ENCODE results near the gene TIAM1.

The TIAM1 gene

DNA sequence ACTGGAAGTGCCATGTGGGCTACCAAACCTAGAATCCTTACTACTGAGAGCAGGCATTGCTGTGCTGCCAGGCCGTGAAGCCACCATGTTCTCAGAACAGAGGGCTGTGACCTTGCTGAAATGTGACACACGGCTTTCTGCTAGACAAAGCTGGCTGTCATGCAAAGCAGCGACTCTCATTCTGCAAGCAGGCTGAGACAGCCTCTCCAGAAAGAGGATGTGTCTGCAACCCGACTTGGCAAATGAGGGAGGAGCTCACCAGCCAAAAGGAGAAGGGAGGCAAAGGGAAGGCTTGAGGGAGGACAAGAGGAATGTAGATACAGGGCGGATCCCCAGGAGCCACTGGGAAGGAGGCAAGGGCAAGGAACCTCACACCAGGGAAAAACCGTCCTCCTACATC lies 220.1 kb downstream of the TIAM1 start:
- Histone ChIP-seq H3K36me3 (ENCODE audit: control insufficient read depth, insufficient read depth, low read length) (no peaks in the 10 kb centered on the region), H3K9ac (ENCODE audit: low read length) (no peak overlapping the region), H3K4me1 (ENCODE audit: control insufficient read depth, insufficient read depth, low read length) (no peaks in the 10 kb centered on the region), H3K4me3 (ENCODE audit: low read length) (no peak overlapping the region), H3K27me3 (ENCODE audit: control insufficient read depth, insufficient read depth, low read length) (no peaks in the 10 kb centered on the region), H3K9me3 (ENCODE audit: control insufficient read depth, low read length) (no peaks in the 10 kb centered on the region)

DNA sequence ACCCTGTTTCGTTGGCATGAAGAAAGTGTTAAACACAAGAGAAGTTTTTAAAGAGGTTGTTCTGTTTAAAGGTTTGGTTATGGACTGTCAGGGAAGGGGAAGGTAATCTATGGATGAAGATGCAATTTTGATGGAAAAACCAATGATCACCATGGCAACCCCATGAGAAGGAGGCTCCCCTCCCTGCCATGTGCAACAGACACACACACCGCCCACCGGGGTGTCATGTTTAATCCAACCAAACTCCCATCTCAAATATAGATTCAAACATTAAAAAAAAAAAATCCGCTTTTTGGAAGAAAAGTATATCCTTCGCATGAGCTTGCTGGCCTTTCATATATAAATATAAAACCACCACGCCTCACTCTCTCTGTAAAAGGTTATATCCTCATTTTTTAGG lies 224.9 kb downstream of the TIAM1 start:
- no peak overlapping the region for H3K9ac ChIP-seq (ENCODE audit: low read length)
- no peak overlapping the region for H3K4me3 ChIP-seq (ENCODE audit: low read length)
- H3K9me3 ChIP-seq (ENCODE audit: control insufficient read depth, low read length): no peaks in the 10 kb centered on the region
- no peaks in the 10 kb centered on the region for H3K27me3 ChIP-seq (ENCODE audit: control insufficient read depth, insufficient read depth, low read length)
- H3K4me1 ChIP-seq (ENCODE audit: control insufficient read depth, insufficient read depth, low read length): no peaks in the 10 kb centered on the region
- H3K36me3 ChIP-seq (ENCODE audit: control insufficient read depth, insufficient read depth, low read length): no peaks in the 10 kb centered on the region

DNA sequence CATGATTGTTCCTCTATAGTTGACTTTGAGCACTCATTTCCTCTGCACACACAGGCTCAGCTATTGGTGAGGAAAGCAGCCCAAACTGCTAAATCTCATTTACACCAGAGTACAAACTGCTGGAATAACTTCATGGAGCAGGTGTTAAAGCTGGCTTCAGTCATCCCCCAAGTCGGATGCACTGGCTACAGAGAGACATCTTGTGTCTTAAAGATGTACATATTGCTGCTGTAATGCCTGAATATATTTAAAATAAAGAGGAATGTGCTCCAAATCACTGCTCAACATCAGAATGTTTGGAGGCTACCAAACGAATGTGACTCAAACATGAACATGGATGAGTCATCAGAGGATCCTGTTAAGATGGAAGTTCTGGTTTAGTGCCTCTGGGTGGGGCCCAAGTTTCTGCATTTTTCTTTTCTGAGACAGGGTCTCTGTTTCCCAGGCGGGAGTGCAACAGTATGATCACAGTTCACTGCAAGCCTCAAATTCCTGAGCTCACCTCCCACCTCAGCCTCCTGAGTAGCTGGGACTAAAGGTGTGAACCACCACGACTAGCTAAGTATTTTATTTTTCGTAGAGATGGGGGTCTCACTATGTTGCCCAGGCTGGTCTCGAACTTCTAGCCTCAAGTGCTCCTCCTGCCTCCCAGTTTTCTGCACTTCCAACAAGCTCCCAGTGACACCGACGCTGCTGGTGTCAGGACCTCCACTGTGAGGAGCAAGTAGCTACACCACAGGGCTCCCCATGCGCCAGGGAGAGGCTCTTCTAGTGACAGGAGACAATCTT lies 226.7 kb downstream of the TIAM1 start:
- H3K36me3 ChIP-seq (ENCODE audit: control insufficient read depth, insufficient read depth, low read length): no peaks in the 10 kb centered on the region
- no peak overlapping the region for H3K9ac ChIP-seq (ENCODE audit: low read length)
- H3K4me3 ChIP-seq (ENCODE audit: low read length): no peak overlapping the region
- no peaks in the 10 kb centered on the region for H3K27me3 ChIP-seq (ENCODE audit: control insufficient read depth, insufficient read depth, low read length)
- H3K9me3 ChIP-seq (ENCODE audit: control insufficient read depth, low read length): no peaks in the 10 kb centered on the region
- no peaks in the 10 kb centered on the region for H3K4me1 ChIP-seq (ENCODE audit: control insufficient read depth, insufficient read depth, low read length)

DNA sequence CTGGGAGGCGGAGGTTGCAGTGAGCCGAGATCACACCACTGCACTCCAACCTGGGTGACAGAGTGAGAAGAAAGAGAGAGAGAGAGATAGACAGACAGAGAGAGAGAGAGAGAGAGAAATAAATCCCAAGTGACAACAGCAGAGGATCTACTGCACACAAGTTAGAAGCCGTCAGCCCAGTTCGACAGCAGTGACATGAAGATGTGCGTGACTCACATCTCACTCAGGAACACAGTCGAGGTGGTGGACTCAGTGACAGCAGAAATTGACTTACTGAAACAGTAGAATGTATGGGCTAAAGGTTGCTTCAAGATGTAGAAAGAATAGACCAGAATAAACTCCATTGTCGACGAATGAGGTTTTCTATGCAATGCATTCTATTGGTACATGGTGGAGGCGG lies 228.8 kb downstream of the TIAM1 start:
- Histone ChIP-seq H3K9me3 (ENCODE audit: control insufficient read depth, low read length) (no peaks in the 10 kb centered on the region), H3K36me3 (ENCODE audit: control insufficient read depth, insufficient read depth, low read length) (no peaks in the 10 kb centered on the region), H3K4me3 (ENCODE audit: low read length) (no peak overlapping the region), H3K4me1 (ENCODE audit: control insufficient read depth, insufficient read depth, low read length) (no peaks in the 10 kb centered on the region), H3K9ac (ENCODE audit: low read length) (no peak overlapping the region), H3K27me3 (ENCODE audit: control insufficient read depth, insufficient read depth, low read length) (no peaks in the 10 kb centered on the region)

DNA sequence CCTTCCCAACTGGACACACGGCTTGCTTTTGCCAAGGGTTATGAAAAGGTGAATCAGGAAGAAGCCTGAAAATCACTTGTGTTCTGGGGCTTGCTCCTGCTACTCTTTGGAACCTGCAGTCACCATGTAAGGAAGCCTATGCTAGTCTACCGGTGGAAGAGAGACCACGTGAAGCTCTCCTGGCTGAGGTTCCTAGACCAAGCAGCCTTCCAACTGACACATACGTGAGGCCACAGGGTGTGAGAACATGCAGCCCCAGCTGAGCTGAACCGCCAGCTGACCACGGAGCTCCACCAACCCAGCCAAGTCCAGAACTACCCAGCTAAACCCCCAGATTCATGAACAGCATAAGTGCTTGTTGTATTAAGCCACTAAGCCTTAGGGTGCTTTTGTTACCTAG lies 233.0 kb downstream of the TIAM1 start:
- Histone ChIP-seq H3K9me3 (ENCODE audit: control insufficient read depth, low read length) (no peaks in the 10 kb centered on the region), H3K9ac (ENCODE audit: low read length) (no peak overlapping the region), H3K4me3 (ENCODE audit: low read length) (no peak overlapping the region), H3K36me3 (ENCODE audit: control insufficient read depth, insufficient read depth, low read length) (no peaks in the 10 kb centered on the region), H3K27me3 (ENCODE audit: control insufficient read depth, insufficient read depth, low read length) (no peaks in the 10 kb centered on the region), H3K4me1 (ENCODE audit: control insufficient read depth, insufficient read depth, low read length) (no peaks in the 10 kb centered on the region)

DNA sequence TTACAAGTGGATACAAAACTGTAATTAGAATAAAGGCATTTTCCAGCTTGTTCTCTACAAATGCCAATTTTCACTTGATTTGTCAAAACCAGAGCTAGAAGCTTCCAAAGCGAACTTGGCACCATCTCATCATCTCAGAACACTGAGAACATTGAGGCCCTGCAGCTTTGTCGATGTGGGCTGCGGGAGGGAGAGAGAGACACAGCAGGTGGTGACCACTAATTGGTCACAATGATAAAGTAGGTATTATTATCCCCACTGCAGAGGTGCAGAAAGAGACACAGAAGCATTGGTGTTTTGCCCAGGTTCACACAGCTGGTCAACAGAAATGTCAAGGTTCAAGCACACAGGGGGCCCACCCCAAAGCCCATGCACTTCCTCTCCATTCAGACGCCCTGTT lies 233.6 kb downstream of the TIAM1 start:
- Histone ChIP-seq H3K9me3 (ENCODE audit: control insufficient read depth, low read length) (no peaks in the 10 kb centered on the region), H3K4me1 (ENCODE audit: control insufficient read depth, insufficient read depth, low read length) (no peaks in the 10 kb centered on the region), H3K9ac (ENCODE audit: low read length) (no peak overlapping the region), H3K4me3 (ENCODE audit: low read length) (no peak overlapping the region), H3K27me3 (ENCODE audit: control insufficient read depth, insufficient read depth, low read length) (no peaks in the 10 kb centered on the region), H3K36me3 (ENCODE audit: control insufficient read depth, insufficient read depth, low read length) (no peaks in the 10 kb centered on the region)

DNA sequence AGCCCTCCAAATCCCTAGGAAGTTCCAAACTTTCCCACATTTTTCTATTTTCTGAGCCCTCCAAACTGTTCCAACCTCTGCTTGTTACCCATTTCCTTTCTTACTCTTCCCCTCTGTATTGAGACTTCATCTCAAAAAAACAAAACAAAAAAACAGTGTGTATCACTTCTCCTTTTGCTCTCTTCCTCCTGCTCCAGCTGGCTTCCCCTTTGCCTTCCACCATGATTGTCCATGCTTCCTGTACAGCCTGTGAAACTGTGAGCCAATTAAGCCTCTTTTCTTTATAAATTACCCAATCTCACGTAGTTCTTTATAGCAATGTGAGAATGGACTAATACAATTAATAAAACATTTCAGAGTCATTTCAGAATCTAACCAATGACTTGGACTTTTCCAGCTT lies 236.2 kb downstream of the TIAM1 start:
- no peaks in the 10 kb centered on the region for H3K27me3 ChIP-seq (ENCODE audit: control insufficient read depth, insufficient read depth, low read length)
- H3K4me3 ChIP-seq (ENCODE audit: low read length): no peak overlapping the region

DNA sequence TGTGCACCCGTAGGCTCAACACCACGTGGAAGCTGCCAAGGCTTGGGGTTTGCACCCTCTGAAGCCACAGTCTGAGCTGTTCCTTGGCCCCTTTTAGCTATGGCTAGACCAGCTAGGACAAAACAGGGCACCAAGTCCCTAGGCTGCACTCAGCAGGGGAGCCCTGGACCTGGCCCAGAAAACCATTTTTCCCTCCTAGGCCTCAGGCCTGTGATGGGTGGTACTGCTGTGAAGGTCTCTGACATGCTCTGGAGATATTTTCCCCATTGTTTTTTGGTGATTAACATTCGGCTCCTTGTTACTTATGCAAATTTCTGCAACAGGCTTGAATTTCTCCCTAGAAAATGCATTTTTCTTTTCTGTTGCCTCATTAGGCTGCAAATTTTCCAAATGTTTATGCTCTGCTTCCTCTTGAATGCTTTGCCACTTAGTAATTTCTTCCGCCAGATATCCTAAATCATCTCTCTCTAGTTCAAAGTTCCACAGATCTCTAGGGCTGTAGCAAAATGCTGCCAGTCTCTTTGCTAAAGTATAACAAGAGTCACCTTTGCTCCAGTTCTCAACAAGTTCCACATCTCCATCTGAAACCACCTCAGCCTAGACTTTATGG lies 236.8 kb downstream of the TIAM1 start:
- Histone ChIP-seq H3K36me3 (ENCODE audit: control insufficient read depth, insufficient read depth, low read length) (no peaks in the 10 kb centered on the region), H3K9me3 (ENCODE audit: control insufficient read depth, low read length) (no peaks in the 10 kb centered on the region), H3K4me1 (ENCODE audit: control insufficient read depth, insufficient read depth, low read length) (no peaks in the 10 kb centered on the region), H3K27me3 (ENCODE audit: control insufficient read depth, insufficient read depth, low read length) (no peaks in the 10 kb centered on the region), H3K9ac (ENCODE audit: low read length) (no peak overlapping the region), H3K4me3 (ENCODE audit: low read length) (no peak overlapping the region)

More for the DNA sequence above, 236.2 kb downstream of the TIAM1 start:
- Histone ChIP-seq H3K9me3 (ENCODE audit: control insufficient read depth, low read length) (no peaks in the 10 kb centered on the region), H3K4me1 (ENCODE audit: control insufficient read depth, insufficient read depth, low read length) (no peaks in the 10 kb centered on the region), H3K36me3 (ENCODE audit: control insufficient read depth, insufficient read depth, low read length) (no peaks in the 10 kb centered on the region), H3K9ac (ENCODE audit: low read length) (no peak overlapping the region)

DNA sequence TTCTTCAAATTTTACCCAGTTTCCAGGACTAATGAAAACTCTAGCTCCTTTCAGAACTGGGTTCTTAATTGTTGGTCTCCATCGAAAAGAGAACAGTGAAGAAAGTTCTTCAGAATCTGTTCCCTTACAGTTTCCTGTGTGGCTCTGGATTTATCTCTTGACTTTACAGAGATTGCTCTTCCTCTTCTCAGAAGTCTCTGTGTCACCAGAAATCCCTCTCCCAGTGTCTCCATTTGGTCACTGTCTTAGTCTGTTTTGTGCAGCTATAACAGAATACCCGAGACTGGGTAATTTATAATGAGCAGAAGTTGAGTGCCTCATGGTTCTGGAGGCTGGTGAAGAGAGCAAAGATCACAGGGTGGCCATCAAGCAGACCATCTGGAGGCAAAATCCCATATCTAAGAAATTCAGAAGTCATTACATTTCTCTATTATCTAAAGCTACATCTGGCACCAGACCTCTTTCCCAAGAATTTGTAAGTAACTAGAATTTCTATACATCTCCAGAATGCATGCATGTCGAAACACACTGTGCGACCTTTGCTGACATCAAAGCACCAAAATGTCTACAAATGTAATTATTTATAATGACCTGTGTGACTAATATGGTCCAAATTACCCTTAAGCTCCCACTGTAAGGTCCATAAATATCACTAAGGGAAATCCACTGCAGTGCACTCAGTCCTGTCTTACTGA lies 240.3 kb downstream of the TIAM1 start:
- Histone ChIP-seq H3K4me3 (ENCODE audit: low read length) (no peak overlapping the region), H3K9me3 (ENCODE audit: control insufficient read depth, low read length) (no peaks in the 10 kb centered on the region), H3K36me3 (ENCODE audit: control insufficient read depth, insufficient read depth, low read length) (no peaks in the 10 kb centered on the region), H3K27me3 (ENCODE audit: control insufficient read depth, insufficient read depth, low read length) (no peaks in the 10 kb centered on the region), H3K9ac (ENCODE audit: low read length) (no peak overlapping the region), H3K4me1 (ENCODE audit: control insufficient read depth, insufficient read depth, low read length) (no peaks in the 10 kb centered on the region)

DNA sequence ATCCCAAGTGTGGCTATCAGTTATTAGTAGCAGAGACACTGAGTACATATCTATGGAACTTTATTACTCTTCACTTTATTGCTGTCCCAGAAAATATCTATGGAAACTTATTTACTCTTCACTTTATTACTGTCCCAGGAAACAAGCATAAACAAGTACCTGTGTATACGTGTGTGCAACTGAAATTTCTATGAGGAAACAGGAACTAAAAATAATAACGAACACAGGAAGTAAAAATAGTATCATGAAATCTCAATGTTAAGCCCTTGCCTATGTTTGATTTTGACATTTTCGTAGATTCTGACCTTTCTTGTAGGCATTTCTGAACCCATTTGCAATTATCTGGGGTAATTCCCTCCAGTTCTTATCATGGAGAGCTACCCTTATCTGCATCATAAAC lies 240.9 kb downstream of the TIAM1 start:
- H3K9ac ChIP-seq (ENCODE audit: low read length): no peak overlapping the region
- H3K36me3 ChIP-seq (ENCODE audit: control insufficient read depth, insufficient read depth, low read length): no peaks in the 10 kb centered on the region
- H3K4me1 ChIP-seq (ENCODE audit: control insufficient read depth, insufficient read depth, low read length): no peaks in the 10 kb centered on the region
- H3K4me3 ChIP-seq (ENCODE audit: low read length): no peak overlapping the region
- no peaks in the 10 kb centered on the region for H3K9me3 ChIP-seq (ENCODE audit: control insufficient read depth, low read length)
- H3K27me3 ChIP-seq (ENCODE audit: control insufficient read depth, insufficient read depth, low read length): no peaks in the 10 kb centered on the region

DNA sequence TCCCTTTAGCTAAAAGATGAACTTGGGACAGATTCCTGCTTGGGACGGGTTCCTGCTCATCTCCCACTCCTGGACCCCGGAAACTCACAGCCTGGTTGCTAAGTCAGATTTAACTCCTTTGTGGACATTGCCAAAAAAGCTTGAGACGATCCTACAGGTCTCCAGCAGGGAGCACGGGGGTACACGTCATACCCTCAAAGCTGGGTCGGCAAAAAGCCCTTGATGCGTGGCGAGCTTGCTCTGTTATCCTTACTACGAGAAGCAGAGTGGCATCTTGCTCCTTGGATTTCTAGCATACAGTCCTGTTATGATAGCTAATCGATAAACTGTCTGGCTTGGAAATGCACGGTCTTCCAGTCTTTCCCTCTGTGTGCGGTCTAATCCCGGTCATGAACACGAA lies 244.9 kb downstream of the TIAM1 start:
- Histone ChIP-seq H3K27me3 (ENCODE audit: control insufficient read depth, insufficient read depth, low read length) (no peaks in the 10 kb centered on the region), H3K4me3 (ENCODE audit: low read length) (no peak overlapping the region), H3K36me3 (ENCODE audit: control insufficient read depth, insufficient read depth, low read length) (no peaks in the 10 kb centered on the region), H3K9ac (ENCODE audit: low read length) (no peak overlapping the region), H3K9me3 (ENCODE audit: control insufficient read depth, low read length) (no peaks in the 10 kb centered on the region), H3K4me1 (ENCODE audit: control insufficient read depth, insufficient read depth, low read length) (no peaks in the 10 kb centered on the region)

DNA sequence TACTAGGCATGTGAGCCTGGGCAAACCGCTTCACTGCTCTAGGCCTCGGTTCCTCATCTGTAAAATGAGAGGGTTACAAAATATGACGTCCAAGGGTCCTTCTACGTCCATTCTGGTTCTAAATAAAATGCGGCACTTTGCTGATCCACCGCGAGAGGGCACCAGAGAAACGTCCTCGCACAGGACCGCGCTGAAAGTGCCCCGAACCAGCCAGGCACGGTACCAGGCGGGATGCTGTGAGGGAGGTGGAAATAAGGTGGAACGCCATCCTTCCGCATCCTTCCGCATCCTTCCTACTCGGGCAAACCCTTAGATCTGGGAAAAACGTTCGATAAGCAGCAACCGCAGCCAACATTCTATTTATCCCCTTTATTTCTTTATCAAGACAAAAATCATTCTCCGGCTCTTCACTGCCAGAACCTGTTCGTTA lies 245.5 kb downstream of the TIAM1 start:
- Histone ChIP-seq H3K4me1 (ENCODE audit: control insufficient read depth, insufficient read depth, low read length) (no peaks in the 10 kb centered on the region), H3K27me3 (ENCODE audit: control insufficient read depth, insufficient read depth, low read length) (no peaks in the 10 kb centered on the region), H3K4me3 (ENCODE audit: low read length) (no peak overlapping the region), H3K9ac (ENCODE audit: low read length) (no peak overlapping the region), H3K36me3 (ENCODE audit: control insufficient read depth, insufficient read depth, low read length) (no peaks in the 10 kb centered on the region), H3K9me3 (ENCODE audit: control insufficient read depth, low read length) (no peaks in the 10 kb centered on the region)

Data from mucosa of stomach (tissue), 1 donor.